HEK293 (cell line): Measurements from ENCODE around the gene FAAP100.
A peak's percentile ranks its signal among the peaks of the same experiment; 100 is the strongest.

Experiments
- CTCF ChIA-PET: fragments of 350-600 bp; formaldehyde crosslinking; extraction: SDS; loops from one replicate; lab custom pipeline; 2021; ENCODE audit warnings: antibody characterized with exemption; lab: Yijun Ruan, JAX
- POLR2A ChIA-PET: fragments of 300-600 bp; formaldehyde crosslinking; extraction: SDS; loops from one replicate; lab custom pipeline; 2020; ENCODE audit warnings: antibody characterized with exemption, inconsistent platforms; lab: Yijun Ruan, JAX
- H3K27ac ChIP-seq: fragments of 200-500 bp; sonication (Bioruptor generic); 2 replicates; pipeline ENCODE4 v1.5.1; 2014; ENCODE audit warnings: low read depth, low read length, control low read depth, inconsistent platforms; ENCODE audit errors: extremely low read depth
- H3K36me3 ChIP-seq, 2 experiments: fragments of 200-500 bp in 1 of 2; sonication (Bioruptor generic) in 1 of 2; 1 replicate in 1 of 2; 2 replicates in 1 of 2; pipeline ENCODE4 v1.5.1; 2014 to 2017; ENCODE audit warnings: inconsistent platforms in 2 of 2, low read length in 2 of 2; ENCODE audit not compliant: control insufficient read depth in 2 of 2, insufficient read depth in 1 of 2
- H3K4me1 ChIP-seq: fragments of 200-500 bp; sonication (Bioruptor generic); 2 replicates; pipeline ENCODE4 v1.5.1; 2014; ENCODE audit warnings: mild to moderate bottlenecking, low read length, inconsistent platforms; ENCODE audit not compliant: control insufficient read depth, insufficient read depth
- H3K4me3 ChIP-seq: 2 replicates; pipeline ENCODE4 v1.5.1; 2011; ENCODE audit warnings: low read depth, mild to moderate bottlenecking, control low read depth, low read length, moderate library complexity
- H3K9me3 ChIP-seq: fragments of 200-500 bp; sonication (Bioruptor generic); 2 replicates; pipeline ENCODE4 v1.5.1; 2014; ENCODE audit warnings: low read depth, low read length, inconsistent platforms; ENCODE audit not compliant: control insufficient read depth, insufficient read depth
- GLIS1 ChIP-seq: fragments of 450-650 bp; formaldehyde crosslinking; IDR thresholded peaks from 2 replicates; pipeline ENCODE4 v1.5.1; 2016; ENCODE audit warnings: missing biosample characterization, missing genetic modification characterization
- GLIS2 ChIP-seq: fragments of 450-650 bp; formaldehyde crosslinking; IDR thresholded peaks from 2 replicates; pipeline ENCODE4 v1.5.1; 2016; ENCODE audit warnings: missing biosample characterization, missing genetic modification characterization
- KLF1 ChIP-seq: fragments of 450-650 bp; formaldehyde crosslinking; IDR thresholded peaks from 2 replicates; pipeline ENCODE4 v1.5.1; 2016; ENCODE audit warnings: missing biosample characterization, missing genetic modification characterization
- KLF9 ChIP-seq: fragments of 450-650 bp; formaldehyde crosslinking; IDR thresholded peaks from 2 replicates; pipeline ENCODE4 v1.5.1; 2016; ENCODE audit warnings: missing biosample characterization, missing genetic modification characterization, low read depth
- OSR2 ChIP-seq: fragments of 450-650 bp; formaldehyde crosslinking; IDR thresholded peaks from 2 replicates; pipeline ENCODE4 v1.5.1; 2016; ENCODE audit warnings: missing biosample characterization, missing genetic modification characterization
- SP2 ChIP-seq: fragments of 450-650 bp; formaldehyde crosslinking; IDR thresholded peaks from 2 replicates; pipeline ENCODE4 v1.5.1; 2016; ENCODE audit warnings: missing biosample characterization, missing genetic modification characterization
- SP3 ChIP-seq: fragments of 450-650 bp; formaldehyde crosslinking; IDR thresholded peaks from 2 replicates; pipeline ENCODE4 v1.5.1; 2016; ENCODE audit warnings: missing biosample characterization, missing genetic modification characterization
- ZBTB48 ChIP-seq: fragments of 450-650 bp; formaldehyde crosslinking; IDR thresholded peaks from 2 replicates; pipeline ENCODE4 v1.5.1; 2016; ENCODE audit warnings: missing biosample characterization, missing genetic modification characterization
- ZFP69B ChIP-seq: fragments of 450-650 bp; formaldehyde crosslinking; IDR thresholded peaks from 2 replicates; pipeline ENCODE4 v1.5.1; 2016; ENCODE audit warnings: missing biosample characterization, missing genetic modification characterization
- ZNF121 ChIP-seq: fragments of 450-650 bp; formaldehyde crosslinking; IDR thresholded peaks from 2 replicates; pipeline ENCODE4 v1.5.1; 2016; ENCODE audit warnings: missing biosample characterization, missing genetic modification characterization
- ZNF184 ChIP-seq: fragments of 450-650 bp; IDR thresholded peaks from 2 replicates; pipeline ENCODE4 v1.5.1; 2018; ENCODE audit warnings: missing biosample characterization, mild to moderate bottlenecking, missing genetic modification characterization
- ZNF23 ChIP-seq: fragments of 450-650 bp; formaldehyde crosslinking; IDR thresholded peaks from 2 replicates; pipeline ENCODE4 v1.5.1; 2016; ENCODE audit warnings: missing biosample characterization, missing genetic modification characterization, borderline replicate concordance
- ZNF239 ChIP-seq: fragments of 450-650 bp; formaldehyde crosslinking; IDR thresholded peaks from 2 replicates; pipeline ENCODE4 v1.5.1; 2016; ENCODE audit warnings: missing biosample characterization, missing genetic modification characterization
- ZNF335 ChIP-seq: fragments of 450-650 bp; formaldehyde crosslinking; conservative IDR thresholded peaks from 2 replicates; pipeline ENCODE4 v1.5.1; 2016; ENCODE audit warnings: missing biosample characterization, missing genetic modification characterization
- ZNF341 ChIP-seq: fragments of 450-650 bp; formaldehyde crosslinking; IDR thresholded peaks from 2 replicates; pipeline ENCODE4; 2016; ENCODE audit warnings: low read depth, missing biosample characterization, missing genetic modification characterization
- ZNF366 ChIP-seq: fragments of 450-650 bp; formaldehyde crosslinking; conservative IDR thresholded peaks from 2 replicates; pipeline ENCODE4 v1.5.1; 2016; ENCODE audit warnings: missing biosample characterization, missing genetic modification characterization
- ZNF510 ChIP-seq: fragments of 450-650 bp; formaldehyde crosslinking; IDR thresholded peaks from 2 replicates; pipeline ENCODE4 v1.5.1; 2018; ENCODE audit warnings: mild to moderate bottlenecking, missing genetic modification characterization, missing biosample characterization; ENCODE audit not compliant: insufficient replicate concordance
- ZNF544 ChIP-seq: fragments of 450-650 bp; formaldehyde crosslinking; IDR thresholded peaks from 2 replicates; pipeline ENCODE4 v1.5.0; 2017; ENCODE audit warnings: missing biosample characterization, missing genetic modification characterization
- ZNF600 ChIP-seq: fragments of 450-650 bp; formaldehyde crosslinking; IDR thresholded peaks from 2 replicates; pipeline ENCODE4 v1.5.1; 2016; ENCODE audit warnings: missing biosample characterization, missing genetic modification characterization
- TF ChIP-seq, protein P1 (sequence below): fragments of 450-650 bp; formaldehyde crosslinking; IDR thresholded peaks from 2 replicates; pipeline ENCODE4 v1.5.1; 2016; ENCODE audit warnings: missing biosample characterization, missing genetic modification characterization
- TF ChIP-seq, protein P2 (sequence below): fragments of 450-650 bp; formaldehyde crosslinking; IDR thresholded peaks from 2 replicates; pipeline ENCODE4 v1.5.1; 2016; ENCODE audit warnings: missing biosample characterization, missing genetic modification characterization
- TF ChIP-seq, protein P3 (sequence below): fragments of 450-650 bp; formaldehyde crosslinking; IDR thresholded peaks from 2 replicates; pipeline ENCODE4 v1.5.1; 2017; ENCODE audit warnings: missing biosample characterization, missing genetic modification characterization
- TF ChIP-seq, protein P4 (sequence below): fragments of 450-650 bp; formaldehyde crosslinking; IDR thresholded peaks from 2 replicates; pipeline ENCODE4 v1.5.1; 2016; ENCODE audit warnings: missing biosample characterization, missing genetic modification characterization
- TF ChIP-seq, protein P5 (sequence below): fragments of 450-650 bp; formaldehyde crosslinking; IDR thresholded peaks from 2 replicates; pipeline ENCODE4 v1.5.1; 2016; ENCODE audit warnings: missing biosample characterization, missing genetic modification characterization

Gene FAAP100

DNA sequence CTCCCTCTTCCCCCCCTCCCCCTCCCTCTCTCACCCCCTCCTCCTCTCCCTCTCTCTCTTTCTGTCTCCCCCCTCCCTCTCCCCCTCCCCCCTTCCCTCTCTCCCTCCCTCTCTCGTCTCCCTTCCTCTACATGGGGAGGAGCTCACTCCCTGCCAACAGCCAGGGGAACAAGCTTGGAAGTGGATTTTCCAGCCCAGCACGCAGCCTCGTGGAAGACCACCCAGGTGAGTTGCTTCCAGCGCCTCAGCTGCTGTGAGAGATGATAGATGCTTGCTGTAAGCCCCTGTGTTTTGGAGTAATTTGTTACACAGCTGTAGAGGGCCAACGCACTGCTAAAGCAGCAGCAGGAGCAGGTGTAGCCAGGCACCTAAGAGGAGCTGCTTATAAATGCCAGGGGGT lies 60.4 kb downstream of the FAAP100 start:
- H3K27ac ChIP-seq: no peak overlapping the region
- TF ChIP-seq ZNF510 (tag by site-specific recombination) (no peak), GLIS1 (tag by site-specific recombination) (0 out of 2 replicates have a peak, but pooled peaks have one; percentile 8), ZNF341 (tag by site-specific recombination) (peak; percentile 76)
- TF ChIP-seq, all 188 proteins: peak for 2
- POLR2A ChIA-PET: interaction anchor here (0.5 to 2.9 kb wide), 11 partner anchors 9 to 272 kb away, joined by 3 to 24 read pairs (median 3); partner anchors contain the start of genes ACTG1, BAHCC1, CEP131 and FAAP100

DNA sequence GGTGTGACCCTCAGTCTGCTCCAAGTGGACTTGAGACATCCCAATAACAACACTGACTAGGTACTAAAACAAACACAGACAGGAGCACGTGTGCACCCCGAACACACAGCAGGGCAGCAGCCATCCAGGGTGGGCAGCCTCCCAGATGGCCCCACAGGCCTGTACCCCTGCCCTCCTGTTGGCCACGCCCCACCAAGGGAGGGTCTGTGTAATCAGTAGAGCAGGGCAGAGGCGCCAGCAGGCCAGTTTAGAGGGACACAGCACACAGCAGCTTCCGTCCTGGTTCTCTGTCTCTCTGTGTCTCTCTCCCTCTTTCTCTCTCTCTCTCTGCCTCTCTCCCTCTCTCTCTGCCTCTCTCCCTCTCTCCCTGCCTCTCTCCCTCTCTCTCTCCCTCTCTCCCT lies 61.0 kb downstream of the FAAP100 start:
- Histone ChIP-seq H3K9me3 (no peaks in the 10 kb centered on the region), H3K27ac (no peak overlapping the region), H3K36me3 (no peaks in the 10 kb centered on the region), H3K4me3 (no peak overlapping the region), H3K4me1 (peaks cover 11% of the 10 kb centered on the region)
- POLR2A ChIA-PET: interaction anchor here (0.9 to 4.1 kb wide), 6 partner anchors 9 to 21 kb away, joined by 3 to 27 read pairs (median 14); partner anchors contain the start of gene ACTG1
- CTCF ChIA-PET: no interaction called here
- TF ChIP-seq ZBTB48 (tag by site-specific recombination) (peak; percentile 20; the same call in 1 of the 2 replicates), GLIS2 (tag by site-specific recombination) (peak; percentile 89), ZFP69B (peak; percentile 63; the same call in 1 of the 2 replicates), KLF9 (tag by site-specific recombination) (peak; percentile 20; the same call in 1 of the 2 replicates), ZNF544 (no peak), ZNF239 (no peak), ZNF335 (tag by site-specific recombination) (0 out of 2 replicates have a peak, but pooled peaks have one; percentile 49), SP3 (0 out of 2 replicates have a peak, but pooled peaks have one; percentile 16), ZNF184 (no peak), ZNF121 (tag by site-specific recombination) (peak; percentile 56; the same call in 1 of the 2 replicates), SP2 (tag by site-specific recombination) (peak; percentile 30), ZNF23 (tag by site-specific recombination) (no peak), OSR2 (tag by site-specific recombination) (no peak), ZNF600 (tag by site-specific recombination) (0 out of 2 replicates have a peak, but pooled peaks have one; percentile 22), KLF1 (tag by site-specific recombination) (peak; percentile 90), GLIS1 (tag by site-specific recombination) (peak; percentile 99), ZNF366 (0 out of 2 replicates have a peak, but pooled peaks have one; percentile 16)
- TF ChIP-seq, protein P1, sequence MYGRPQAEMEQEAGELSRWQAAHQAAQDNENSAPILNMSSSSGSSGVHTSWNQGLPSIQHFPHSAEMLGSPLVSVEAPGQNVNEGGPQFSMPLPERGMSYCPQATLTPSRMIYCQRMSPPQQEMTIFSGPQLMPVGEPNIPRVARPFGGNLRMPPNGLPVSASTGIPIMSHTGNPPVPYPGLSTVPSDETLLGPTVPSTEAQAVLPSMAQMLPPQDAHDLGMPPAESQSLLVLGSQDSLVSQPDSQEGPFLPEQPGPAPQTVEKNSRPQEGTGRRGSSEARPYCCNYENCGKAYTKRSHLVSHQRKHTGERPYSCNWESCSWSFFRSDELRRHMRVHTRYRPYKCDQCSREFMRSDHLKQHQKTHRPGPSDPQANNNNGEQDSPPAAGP (tag by site-specific recombination): peak; percentile 93
- TF ChIP-seq, protein P2, sequence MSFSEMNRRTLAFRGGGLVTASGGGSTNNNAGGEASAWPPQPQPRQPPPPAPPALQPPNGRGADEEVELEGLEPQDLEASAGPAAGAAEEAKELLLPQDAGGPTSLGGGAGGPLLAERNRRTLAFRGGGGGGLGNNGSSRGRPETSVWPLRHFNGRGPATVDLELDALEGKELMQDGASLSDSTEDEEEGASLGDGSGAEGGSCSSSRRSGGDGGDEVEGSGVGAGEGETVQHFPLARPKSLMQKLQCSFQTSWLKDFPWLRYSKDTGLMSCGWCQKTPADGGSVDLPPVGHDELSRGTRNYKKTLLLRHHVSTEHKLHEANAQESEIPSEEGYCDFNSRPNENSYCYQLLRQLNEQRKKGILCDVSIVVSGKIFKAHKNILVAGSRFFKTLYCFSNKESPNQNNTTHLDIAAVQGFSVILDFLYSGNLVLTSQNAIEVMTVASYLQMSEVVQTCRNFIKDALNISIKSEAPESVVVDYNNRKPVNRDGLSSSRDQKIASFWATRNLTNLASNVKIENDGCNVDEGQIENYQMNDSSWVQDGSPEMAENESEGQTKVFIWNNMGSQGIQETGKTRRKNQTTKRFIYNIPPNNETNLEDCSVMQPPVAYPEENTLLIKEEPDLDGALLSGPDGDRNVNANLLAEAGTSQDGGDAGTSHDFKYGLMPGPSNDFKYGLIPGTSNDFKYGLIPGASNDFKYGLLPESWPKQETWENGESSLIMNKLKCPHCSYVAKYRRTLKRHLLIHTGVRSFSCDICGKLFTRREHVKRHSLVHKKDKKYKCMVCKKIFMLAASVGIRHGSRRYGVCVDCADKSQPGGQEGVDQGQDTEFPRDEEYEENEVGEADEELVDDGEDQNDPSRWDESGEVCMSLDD (tag by site-specific recombination): no peak
- TF ChIP-seq, protein P3, sequence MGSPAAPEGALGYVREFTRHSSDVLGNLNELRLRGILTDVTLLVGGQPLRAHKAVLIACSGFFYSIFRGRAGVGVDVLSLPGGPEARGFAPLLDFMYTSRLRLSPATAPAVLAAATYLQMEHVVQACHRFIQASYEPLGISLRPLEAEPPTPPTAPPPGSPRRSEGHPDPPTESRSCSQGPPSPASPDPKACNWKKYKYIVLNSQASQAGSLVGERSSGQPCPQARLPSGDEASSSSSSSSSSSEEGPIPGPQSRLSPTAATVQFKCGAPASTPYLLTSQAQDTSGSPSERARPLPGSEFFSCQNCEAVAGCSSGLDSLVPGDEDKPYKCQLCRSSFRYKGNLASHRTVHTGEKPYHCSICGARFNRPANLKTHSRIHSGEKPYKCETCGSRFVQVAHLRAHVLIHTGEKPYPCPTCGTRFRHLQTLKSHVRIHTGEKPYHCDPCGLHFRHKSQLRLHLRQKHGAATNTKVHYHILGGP (tag by site-specific recombination): no peak
- TF ChIP-seq, protein P4, sequence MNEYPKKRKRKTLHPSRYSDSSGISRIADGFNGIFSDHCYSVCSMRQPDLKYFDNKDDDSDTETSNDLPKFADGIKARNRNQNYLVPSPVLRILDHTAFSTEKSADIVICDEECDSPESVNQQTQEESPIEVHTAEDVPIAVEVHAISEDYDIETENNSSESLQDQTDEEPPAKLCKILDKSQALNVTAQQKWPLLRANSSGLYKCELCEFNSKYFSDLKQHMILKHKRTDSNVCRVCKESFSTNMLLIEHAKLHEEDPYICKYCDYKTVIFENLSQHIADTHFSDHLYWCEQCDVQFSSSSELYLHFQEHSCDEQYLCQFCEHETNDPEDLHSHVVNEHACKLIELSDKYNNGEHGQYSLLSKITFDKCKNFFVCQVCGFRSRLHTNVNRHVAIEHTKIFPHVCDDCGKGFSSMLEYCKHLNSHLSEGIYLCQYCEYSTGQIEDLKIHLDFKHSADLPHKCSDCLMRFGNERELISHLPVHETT (tag by site-specific recombination): no peak
- TF ChIP-seq, protein P5, sequence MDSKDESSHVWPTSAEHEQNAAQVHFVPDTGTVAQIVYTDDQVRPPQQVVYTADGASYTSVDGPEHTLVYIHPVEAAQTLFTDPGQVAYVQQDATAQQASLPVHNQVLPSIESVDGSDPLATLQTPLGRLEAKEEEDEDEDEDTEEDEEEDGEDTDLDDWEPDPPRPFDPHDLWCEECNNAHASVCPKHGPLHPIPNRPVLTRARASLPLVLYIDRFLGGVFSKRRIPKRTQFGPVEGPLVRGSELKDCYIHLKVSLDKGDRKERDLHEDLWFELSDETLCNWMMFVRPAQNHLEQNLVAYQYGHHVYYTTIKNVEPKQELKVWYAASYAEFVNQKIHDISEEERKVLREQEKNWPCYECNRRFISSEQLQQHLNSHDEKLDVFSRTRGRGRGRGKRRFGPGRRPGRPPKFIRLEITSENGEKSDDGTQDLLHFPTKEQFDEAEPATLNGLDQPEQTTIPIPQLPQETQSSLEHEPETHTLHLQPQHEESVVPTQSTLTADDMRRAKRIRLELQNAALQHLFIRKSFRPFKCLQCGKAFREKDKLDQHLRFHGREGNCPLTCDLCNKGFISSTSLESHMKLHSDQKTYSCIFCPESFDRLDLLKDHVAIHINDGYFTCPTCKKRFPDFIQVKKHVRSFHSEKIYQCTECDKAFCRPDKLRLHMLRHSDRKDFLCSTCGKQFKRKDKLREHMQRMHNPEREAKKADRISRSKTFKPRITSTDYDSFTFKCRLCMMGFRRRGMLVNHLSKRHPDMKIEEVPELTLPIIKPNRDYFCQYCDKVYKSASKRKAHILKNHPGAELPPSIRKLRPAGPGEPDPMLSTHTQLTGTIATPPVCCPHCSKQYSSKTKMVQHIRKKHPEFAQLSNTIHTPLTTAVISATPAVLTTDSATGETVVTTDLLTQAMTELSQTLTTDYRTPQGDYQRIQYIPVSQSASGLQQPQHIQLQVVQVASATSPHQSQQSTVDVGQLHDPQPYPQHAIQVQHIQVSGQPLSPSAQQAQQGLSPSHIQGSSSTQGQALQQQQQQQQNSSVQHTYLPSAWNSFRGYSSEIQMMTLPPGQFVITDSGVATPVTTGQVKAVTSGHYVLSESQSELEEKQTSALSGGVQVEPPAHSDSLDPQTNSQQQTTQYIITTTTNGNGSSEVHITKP (tag by site-specific recombination): peak; percentile 84

More for the DNA sequence above, 60.4 kb downstream of the FAAP100 start:
- no peaks in the 10 kb centered on the region for H3K36me3 ChIP-seq
- CTCF ChIA-PET: interaction anchor here (0.6 kb wide), 1 partner anchor 110 kb away, joined by 3 read pairs; no protein-coding TSS in a partner anchor
- no peak overlapping the region for H3K4me3 ChIP-seq
- H3K9me3 ChIP-seq: no peaks in the 10 kb centered on the region
- peaks cover 11% of the 10 kb centered on the region for H3K4me1 ChIP-seq
